Glutamatergic neuron (in vitro differentiated cells): Measurements from ENCODE around the gene GRAMD1B. TPM values are rescaled to one million over a fixed set of nuclear protein-coding genes. Genes with fewer than 3 reads are reported as not detected.

Experiments
- DNase-seq: peaks from one replicate; pipeline ENCODE4 v3.0.0; 2022
- H3K27ac Mint-ChIP-seq: one replicate; pipeline ENCODE4 v1.8.0; 2020; ENCODE audit warnings: mild to moderate bottlenecking, mixed read lengths, inconsistent platforms; ENCODE audit not compliant: unreplicated experiment
- H3K27me3 Mint-ChIP-seq: one replicate; pipeline ENCODE4 v1.8.0; 2020; ENCODE audit warnings: mild to moderate bottlenecking, moderate library complexity, mixed read lengths, inconsistent platforms; ENCODE audit not compliant: unreplicated experiment
- H3K36me3 Mint-ChIP-seq: one replicate; pipeline ENCODE4 v1.8.0; 2020; ENCODE audit warnings: mild to moderate bottlenecking, mixed read lengths, inconsistent platforms; ENCODE audit not compliant: unreplicated experiment
- H3K4me1 Mint-ChIP-seq: one replicate; pipeline ENCODE4 v1.8.0; 2020; ENCODE audit warnings: mild to moderate bottlenecking, low read depth, mixed read lengths, inconsistent platforms; ENCODE audit not compliant: unreplicated experiment
- H3K4me3 Mint-ChIP-seq: one replicate; pipeline ENCODE4 v1.8.0; 2020; ENCODE audit warnings: mild to moderate bottlenecking, mixed read lengths, inconsistent platforms; ENCODE audit not compliant: unreplicated experiment
- H3K9me3 Mint-ChIP-seq: one replicate; pipeline ENCODE4 v1.8.0; 2020; ENCODE audit warnings: mild to moderate bottlenecking, moderate library complexity, mixed read lengths, inconsistent platforms; ENCODE audit not compliant: unreplicated experiment
- CTCF ChIP-seq: fragments of 200-600 bp; sonication (generic); IDR thresholded peaks from one replicate; pipeline ENCODE4 v1.5.0; 2021; ENCODE audit not compliant: partially characterized antibody, unreplicated experiment
- total RNA-seq: library from RNA; stranded (reverse); fragmentation: NEBNext Ultra II Directional; extraction: Animal tissue kit (Norgen Biotek cat#: 25700); gene quantifications from one replicate; pipeline ENCODE4 v1.2.1, GENCODE V29; 2021; ENCODE audit not compliant: unreplicated experiment

The GRAMD1B gene
- total RNA-seq, 1 donor from 2014 or later, result 12.2 TPM

GRCh38 chr11:123588117-123588863, 158.2 kb downstream of the GRAMD1B start:
- Mint-ChIP-seq H3K4me3 (no peak overlapping the region), H3K4me1 (peaks cover 16% of the 10 kb centered on the region), H3K27me3 (peaks cover 2% of the 10 kb centered on the region), H3K27ac (no peak overlapping the region), H3K36me3 (no peaks in the 10 kb centered on the region), H3K9me3 (peaks cover 1% of the 10 kb centered on the region)
- TF ChIP-seq CTCF, result no peak
- DNase-seq, result no peak

- TF ChIP-seq CTCF, result no peak
- DNase-seq, result no peak
- Mint-ChIP-seq H3K4me3 (no peak overlapping the region), H3K4me1 (peaks cover 16% of the 10 kb centered on the region), H3K27me3 (peaks cover 2% of the 10 kb centered on the region), H3K36me3 (no peaks in the 10 kb centered on the region), H3K27ac (no peak overlapping the region), H3K9me3 (peaks cover 1% of the 10 kb centered on the region)
Observed at GRCh38 chr11:123588864-123589262, 158.8 kb downstream of the GRAMD1B start.

- H3K4me1 Mint-ChIP-seq, result peaks cover 11% of the 10 kb centered on the region
- no peaks in the 10 kb centered on the region for H3K36me3 Mint-ChIP-seq
- peaks cover 2% of the 10 kb centered on the region for H3K27me3 Mint-ChIP-seq
- H3K4me3 Mint-ChIP-seq, result no peak overlapping the region
- no peak for TF ChIP-seq CTCF
- no peak for DNase-seq
- H3K27ac Mint-ChIP-seq, result no peak overlapping the region
- H3K9me3 Mint-ChIP-seq, result peaks cover 1% of the 10 kb centered on the region
Observed at GRCh38 chr11:123590296-123590912, 160.3 kb downstream of the GRAMD1B start.

- peaks cover 5% of the 10 kb centered on the region for H3K36me3 Mint-ChIP-seq
- no peaks in the 10 kb centered on the region for H3K9me3 Mint-ChIP-seq
- H3K4me3 Mint-ChIP-seq, result no peak overlapping the region
- TF ChIP-seq CTCF, result no peak
- DNase-seq, result no peak
- no peaks in the 10 kb centered on the region for H3K4me1 Mint-ChIP-seq
- H3K27ac Mint-ChIP-seq, result no peak overlapping the region
- H3K27me3 Mint-ChIP-seq, result peaks cover under 1% of the 10 kb centered on the region
Observed at GRCh38 chr11:123593570-123593969, 163.5 kb downstream of the GRAMD1B start.
